Activated CD4-positive, alpha-beta T cell treated with anti-CD3 and anti-CD28 coated beads, Interleukin-2, Interleukin-4, amounts not matched to agents 100 ng/mL and 50 ng/mL, durations not matched to agents 16 hours and 8 hours (primary cell): ENCODE measurements around the gene EMID1.

Experiments
- DNase-seq: peaks from one replicate; pipeline ENCODE4 v3.0.0-alpha.2; 2020; ENCODE audit warnings: low spot score

Gene EMID1

DNA sequence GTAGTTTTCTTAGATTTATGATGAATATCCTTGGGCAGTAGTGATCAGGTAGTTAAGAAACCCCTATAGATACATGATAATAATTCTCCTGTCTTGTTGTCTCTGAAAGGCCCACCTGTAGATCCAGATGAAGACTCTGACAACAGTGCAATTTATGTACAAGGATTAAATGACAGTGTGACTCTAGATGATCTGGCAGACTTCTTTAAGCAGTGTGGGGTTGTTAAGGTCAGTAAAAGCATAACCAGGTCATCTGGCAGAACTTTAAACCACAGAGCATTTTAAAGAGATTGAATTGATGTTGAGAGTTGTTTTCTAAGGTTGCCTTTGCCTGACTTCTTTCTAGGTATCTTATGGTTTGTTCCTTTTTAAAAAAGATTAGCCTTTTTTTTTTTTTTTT lies 86.7 kb downstream of the EMID1 start:
- DNase-seq: no peak

DNA sequence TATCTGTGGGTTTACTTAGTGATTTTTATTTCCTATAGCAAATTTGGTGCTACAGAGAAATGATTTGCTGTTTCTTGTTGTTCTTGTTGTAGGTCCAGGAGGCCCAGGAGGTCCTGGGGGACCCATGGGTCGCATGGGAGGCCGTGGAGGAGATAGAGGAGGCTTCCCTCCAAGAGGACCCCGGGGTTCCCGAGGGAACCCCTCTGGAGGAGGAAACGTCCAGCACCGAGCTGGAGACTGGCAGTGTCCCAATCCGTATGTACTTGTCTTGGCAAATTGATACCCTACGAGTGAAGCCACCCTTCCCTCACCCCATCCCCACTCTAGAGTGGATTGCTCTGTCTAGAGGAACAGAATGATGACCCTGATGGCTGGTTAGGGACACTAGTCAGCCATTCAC lies 92.9 kb downstream of the EMID1 start:
- DNase-seq: no peak

DNA sequence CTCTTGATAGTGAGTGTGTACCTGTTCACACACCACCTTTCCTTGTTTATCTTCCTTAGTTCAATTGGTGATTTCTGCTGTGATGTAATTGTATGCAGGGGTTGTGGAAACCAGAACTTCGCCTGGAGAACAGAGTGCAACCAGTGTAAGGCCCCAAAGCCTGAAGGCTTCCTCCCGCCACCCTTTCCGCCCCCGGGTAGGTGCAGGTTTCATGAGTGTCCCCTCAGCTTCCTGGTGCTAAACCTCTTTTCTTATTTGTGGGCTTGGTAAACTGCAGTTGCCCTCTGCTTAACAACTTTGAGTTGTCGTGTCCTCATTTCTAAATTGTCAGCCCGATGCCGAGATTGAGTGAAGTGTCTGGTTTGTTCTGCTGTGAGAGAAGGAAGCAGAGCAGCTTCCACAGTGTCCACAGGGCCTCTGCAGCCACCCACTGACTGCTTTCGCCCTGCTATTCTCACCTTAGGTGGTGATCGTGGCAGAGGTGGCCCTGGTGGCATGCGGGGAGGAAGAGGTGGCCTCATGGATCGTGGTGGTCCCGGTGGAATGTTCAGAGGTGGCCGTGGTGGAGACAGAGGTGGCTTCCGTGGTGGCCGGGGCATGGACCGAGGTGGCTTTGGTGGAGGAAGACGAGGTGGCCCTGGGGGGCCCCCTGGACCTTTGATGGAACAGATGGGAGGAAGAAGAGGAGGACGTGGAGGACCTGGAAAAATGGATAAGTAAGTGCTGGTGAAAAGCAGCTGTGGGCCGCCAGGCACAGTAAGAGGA lies 93.6 kb downstream of the EMID1 start:
- no peak for DNase-seq

DNA sequence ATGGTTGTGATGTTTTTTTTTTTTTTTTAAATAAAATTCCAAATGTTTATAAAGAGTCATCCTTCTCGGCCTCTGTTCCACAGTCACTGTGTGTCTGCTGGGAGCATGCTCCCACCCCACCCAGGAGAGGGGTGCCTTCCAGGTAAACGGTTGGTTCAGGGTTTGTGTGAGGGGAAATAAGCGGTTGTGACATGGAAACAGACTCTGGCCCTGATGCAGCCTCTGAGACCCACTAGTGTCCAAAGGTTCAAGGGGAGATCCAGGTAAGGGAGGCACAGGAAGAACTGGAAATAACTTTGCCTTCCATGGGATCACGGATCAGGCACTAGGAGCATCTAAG lies 94.7 kb downstream of the EMID1 start:
- no peak for DNase-seq

DNA sequence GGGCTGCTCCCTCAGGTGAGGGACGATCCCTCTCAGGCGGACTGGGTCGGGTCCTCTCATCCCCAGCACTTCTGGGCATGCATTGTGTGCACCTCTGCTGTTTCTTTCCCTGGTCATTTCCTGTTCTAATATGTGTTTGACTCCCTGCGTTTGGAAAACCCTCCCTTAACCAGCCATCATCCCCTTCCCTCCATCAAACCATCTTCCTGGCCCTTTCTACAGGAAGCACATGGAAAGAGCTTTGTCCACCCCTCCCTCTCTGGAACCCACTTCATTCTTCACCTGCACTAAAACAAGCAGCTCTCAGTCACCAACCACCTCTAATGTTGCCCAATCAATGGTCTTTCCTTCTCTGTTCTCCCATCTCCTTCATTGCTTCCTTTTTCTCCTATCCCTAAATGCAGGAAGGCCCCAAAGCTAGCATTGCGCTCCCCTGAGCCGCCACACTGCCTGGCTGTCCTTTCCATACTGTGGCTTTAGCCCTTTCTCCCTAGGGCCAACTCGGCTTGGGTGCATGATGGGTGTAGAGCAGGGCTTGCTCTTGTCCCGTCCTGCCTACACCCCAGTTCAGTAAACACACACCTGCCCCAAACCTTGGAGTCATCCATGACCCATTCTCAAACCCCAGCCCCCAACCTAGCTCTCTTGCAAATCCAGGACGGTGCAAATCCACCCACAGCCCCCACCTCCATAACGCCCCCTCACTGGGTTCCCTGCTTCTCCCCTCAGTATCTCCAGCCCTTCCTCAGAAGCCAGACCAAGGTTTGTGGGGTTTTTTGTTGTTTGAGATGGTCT lies 95.3 kb downstream of the EMID1 start:
- DNase-seq: no peak

DNA sequence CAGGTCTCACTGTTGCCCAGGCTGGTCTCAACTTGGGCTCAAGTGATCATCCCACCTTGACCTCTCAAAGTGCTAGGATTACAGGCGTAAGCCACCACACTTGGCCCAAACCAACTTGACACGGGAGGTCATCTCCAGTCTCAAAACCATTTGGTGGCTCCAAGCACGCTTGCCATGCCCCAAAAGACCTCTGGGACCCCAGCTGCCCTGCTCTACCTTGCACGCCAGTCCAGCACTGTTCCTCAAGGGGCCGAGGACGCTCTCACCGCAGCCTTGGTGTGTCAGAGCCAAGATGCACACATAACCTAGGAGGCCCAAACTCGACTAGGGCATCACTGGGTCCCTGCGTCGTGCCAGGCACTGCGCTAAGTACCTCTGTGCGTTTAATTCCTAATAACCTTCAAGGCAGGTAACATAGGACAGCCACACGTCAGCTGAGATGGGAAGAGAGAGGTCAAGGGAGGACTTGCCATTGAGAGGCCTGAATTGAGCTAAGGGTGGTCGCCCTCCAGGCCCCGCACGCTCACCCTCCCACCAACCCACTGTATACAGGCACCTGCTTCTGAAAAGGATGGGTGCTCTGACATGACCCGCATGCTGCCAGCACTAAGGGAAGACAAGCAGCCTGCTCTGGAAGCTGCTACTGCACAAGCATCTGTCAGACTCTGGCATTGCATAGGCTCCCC lies 96.2 kb downstream of the EMID1 start:
- DNase-seq: no peak

DNA sequence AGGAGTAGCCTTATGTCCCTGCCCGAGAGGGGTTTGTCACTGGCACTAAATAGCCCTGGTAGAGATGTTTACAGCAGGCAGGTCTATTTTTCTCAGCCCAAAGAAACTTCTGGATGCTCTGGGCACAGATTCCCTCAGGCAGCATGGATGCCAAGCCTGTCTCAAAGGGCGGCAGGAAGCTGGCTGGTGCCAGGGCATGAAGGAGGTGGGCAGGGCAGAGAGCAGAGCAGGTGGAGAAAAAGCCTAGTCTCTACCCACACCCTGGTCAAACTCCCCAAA lies 96.6 kb downstream of the EMID1 start:
- no peak for DNase-seq

DNA sequence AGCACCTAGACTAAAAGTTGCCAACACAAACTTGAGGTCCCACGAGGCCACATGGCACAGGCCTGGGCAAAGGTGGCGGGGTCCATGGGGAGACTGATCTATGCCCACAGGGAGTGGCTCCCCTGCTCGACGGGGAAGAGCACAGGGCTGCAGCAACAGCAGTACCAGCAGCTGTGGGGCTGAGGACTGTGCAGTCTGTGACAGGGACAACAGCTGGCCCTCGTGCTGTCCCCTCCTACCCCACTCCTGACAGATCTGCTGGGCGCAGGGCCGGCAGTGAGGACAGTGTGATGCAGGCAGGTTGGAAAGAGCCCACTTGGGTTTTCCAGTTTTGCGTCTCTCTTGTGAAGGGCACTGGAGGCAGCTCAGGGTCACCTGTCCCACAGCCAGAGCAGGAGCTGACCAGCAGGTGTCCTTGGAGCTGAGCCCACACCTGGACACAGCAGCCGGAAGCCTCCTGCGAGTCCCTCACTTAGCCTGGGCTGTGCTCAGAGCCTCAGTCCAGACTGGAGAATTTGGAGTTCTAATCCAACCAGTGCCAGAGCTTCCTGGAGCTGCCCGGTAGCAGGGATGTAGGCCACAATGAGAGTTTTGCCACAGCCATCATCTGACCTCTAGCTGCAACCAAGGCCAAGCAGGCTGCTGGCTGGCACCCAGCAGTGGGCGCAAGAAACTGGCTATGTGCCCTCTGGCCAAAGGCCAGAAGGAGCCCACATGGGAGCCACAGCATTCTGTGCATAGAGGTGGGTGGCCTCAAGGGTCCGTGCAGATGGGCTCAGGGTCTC lies 97.2 kb downstream of the EMID1 start:
- no peak for DNase-seq

DNA sequence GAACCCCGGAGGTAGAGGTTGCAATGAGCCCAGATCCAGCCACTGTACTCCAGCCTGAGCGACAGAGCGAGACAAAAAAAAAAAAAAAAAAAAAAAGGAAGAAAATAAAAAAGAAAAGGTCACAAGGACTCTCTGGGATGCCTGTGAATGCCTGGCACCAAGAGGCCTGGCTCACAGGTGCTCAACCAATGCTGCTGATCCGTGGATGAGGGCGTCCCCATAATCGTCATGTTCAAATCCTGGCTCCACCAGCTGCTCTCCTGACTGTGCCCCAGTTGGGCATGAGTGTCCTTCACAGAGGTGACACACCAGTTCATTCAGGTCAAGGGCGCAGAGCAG lies 100.1 kb downstream of the EMID1 start:
- no peak for DNase-seq

DNA sequence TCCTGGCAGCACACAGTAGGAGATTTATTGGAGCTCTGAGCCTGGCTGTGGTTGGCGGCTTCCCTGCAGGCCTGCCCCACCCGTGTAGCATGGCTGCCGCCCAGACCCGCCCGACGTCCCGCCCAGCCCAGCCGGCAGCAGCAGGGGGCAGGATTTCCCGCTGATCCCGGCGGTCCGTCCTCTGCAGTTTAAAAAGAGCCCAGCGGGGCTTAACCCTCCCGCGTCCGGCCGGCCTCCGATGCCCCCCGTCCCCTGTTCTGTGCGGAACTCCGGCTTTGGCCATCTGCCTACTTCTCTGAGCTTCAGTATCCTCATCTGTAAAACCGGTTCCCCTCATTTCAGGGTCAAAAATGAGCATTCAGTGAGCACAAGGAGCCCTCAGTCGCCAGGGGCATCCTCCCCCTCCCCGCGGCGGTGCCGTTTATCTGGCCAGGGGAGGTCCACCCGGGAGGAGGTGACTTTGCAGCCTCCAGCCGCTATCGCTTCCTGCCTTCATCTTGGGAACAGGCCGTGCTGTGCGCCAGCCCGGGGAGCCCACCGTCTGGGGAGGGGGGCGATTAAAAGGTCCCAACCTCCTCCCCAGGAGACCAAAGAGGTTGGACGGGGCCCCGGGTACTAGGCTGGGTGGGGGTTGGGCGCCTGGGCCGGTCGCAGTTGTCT lies 100.6 kb downstream of the EMID1 start, which contains the start of gene GAS2L1:
TSS of gene GAS2L1 (plus strand) at position 476 of the 660 bp plus-strand sequence. CDS start 1,456 bp downstream, outside the sequence.
- peak; percentile 38 for DNase-seq

DNA sequence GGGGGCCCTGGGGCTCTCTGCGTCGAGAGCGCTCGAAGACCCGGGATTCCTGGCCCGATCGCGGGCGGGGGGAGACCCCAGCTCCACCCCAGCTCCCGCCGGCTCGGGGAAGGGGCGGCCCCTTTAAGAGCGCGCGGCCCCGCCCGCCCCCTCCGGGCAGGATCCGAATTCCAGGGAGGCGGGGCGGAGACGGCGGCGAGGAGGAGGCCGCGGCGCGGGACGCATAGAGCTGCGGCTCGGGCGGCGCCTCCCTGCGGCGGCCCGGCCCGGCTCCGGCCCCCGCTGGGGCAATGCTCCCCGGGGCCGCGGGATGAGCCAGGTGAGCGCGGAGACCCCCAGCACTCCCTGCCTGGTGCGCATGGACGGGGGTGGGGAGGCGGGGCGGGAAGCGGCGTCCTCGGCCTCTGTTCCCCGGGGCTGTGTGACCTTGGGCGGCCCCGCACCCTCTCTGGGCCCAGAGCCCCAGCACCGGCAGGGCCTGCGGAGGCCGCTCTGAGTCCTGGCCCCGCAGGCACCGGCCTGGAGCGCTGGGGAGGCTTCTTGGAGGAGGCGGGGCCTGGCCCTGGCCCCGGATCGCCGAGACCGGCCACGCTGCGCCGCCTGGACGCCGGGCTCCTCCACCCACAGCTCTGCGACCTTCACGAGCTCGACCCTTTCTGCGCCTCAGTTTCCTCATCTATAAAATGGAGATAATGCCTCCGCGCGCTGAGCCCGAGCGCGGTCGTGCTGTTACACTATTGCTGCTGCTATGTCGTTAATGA lies 101.3 kb downstream of the EMID1 start:
- no peak for DNase-seq

DNA sequence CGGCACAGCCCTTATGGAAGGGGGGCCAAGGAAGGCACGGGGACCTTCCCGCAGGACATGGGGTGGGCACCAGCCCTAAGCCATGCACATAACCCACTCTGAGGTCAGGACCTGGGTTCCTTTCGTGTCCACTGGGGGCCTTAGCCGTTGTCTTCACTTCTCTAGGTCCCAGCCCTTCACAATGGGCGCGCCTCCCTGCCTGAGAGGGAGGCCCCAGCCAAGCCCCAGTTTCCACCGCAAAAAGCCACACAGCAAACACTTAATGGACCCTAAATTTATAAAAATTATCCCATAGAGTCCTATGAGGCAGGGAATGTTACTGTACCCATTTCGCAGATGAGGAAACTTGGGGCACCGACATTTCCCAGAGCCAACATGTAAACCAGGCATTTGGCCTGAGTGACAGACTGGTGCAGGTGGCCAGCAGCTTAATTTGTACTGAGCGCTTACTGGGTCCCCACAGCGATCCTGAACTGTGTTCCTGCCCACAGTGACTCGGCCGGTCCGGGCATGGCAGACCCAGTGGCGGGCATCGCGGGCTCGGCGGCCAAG lies 102.0 kb downstream of the EMID1 start:
- DNase-seq: no peak

DNA sequence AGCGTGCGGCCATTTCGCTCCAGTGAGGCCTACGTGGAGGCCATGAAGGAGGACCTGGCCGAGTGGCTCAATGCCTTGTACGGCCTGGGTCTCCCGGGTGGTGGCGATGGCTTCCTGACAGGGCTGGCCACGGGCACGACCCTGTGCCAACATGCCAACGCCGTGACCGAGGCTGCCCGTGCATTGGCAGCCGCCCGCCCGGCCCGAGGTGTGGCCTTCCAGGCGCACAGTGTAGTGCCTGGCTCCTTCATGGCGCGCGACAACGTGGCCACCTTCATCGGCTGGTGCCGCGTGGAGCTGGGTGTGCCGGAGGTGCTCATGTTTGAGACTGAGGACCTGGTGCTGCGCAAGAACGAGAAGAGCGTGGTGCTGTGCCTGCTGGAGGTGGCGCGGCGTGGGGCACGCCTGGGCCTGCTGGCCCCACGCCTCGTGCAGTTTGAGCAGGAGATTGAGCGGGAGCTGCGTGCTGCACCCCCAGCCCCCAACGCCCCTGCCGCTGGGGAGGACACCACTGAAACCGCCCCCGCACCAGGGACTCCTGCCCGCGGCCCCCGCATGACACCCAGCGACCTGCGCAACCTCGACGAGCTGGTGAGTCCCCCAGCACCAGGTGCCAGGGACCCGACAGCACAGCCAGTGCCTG lies 102.6 kb downstream of the EMID1 start:
- DNase-seq: no peak

DNA sequence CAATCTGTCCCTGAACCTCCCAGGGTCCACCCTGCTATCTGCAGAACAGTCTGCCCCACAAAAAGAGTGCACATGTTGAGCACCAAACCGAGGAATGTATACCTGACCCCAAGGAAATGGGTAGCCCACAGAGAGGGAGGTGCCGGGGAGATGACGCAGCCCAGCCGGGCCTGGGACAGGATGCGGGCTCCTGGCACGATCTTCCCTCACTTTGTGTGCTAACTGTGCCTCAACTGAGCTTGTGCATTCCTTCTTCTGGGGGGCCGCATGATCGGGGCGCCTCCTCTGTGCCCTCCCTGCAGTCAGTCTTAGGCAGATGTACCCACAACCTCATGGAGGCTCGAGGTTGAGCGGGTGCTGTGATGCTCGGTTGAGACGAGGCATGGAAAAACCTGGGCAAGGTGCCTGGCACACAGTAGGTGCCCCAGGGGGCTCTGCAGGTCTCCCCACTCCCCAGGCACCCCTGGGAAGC lies 103.1 kb downstream of the EMID1 start:
- DNase-seq: peak; percentile 42
